OCI-LY3 (cell line): Measurements from ENCODE around the gene TRAPPC8.

Experiments used
- CTCF ChIP-seq: fragments of 200-600, 300-600 bp; sonication (generic); IDR thresholded peaks from 2 replicates; pipeline ENCODE4 v1.5.1; 2014; ENCODE audit warnings: antibody characterized with exemption, low read length, low read depth
- EZH2phosphoT487 ChIP-seq: fragments of 200-600 bp; shearing (Covaris generic); IDR thresholded peaks from 2 replicates; pipeline ENCODE4 v1.6.1; 2018; ENCODE audit warnings: antibody characterized with exemption, mixed run types, low read depth

- no peak for TF ChIP-seq CTCF
- no peak for TF ChIP-seq EZH2phosphoT487
These were observed 150.4 kb downstream of the TRAPPC8 start for GRCh38 chr18:31792580-31792911.
